ENCODE data around the gene HTR7. TPM values are rescaled to one million over a fixed set of nuclear protein-coding genes. Genes with fewer than 3 reads are reported as not detected.
"Not testable (repeated sequence)": the region's sequence is repeated elsewhere in the genome, so short reads cannot be mapped to it uniquely, and the experiment has no call there.

The HTR7 gene
- total and polyA plus RNA-seq, 9 of the 15 experiments (the other 6 are each of a cell fraction or from before 2014, with no cell fraction given): 0.07 to 0.33 (median 0.18) TPM

GRCh38 chr10:90821864-90822263 lies 36.0 kb downstream of the HTR7 start:
- H3K9me3 ChIP-seq (replicated peaks; ENCODE audit: control insufficient read depth, insufficient read depth, low read depth, low read length); H3K4me2 ChIP-seq (ENCODE audit: insufficient read depth, low read length); FAIRE-seq; H3K27me3 ChIP-seq (ENCODE audit: control insufficient read depth in 2 of 2, insufficient read depth in 2 of 2, low read length in 2 of 2); H3K4me1 ChIP-seq (replicated peaks in 1 of 2; ENCODE audit: control insufficient read depth in 2 of 2, insufficient read depth in 2 of 2, low read length in 2 of 2); in situ Hi-C loops (cut with MboI); H3K79me2 ChIP-seq (ENCODE audit: control insufficient read depth, insufficient read depth, low read length); BruUV-seq (replicated peaks); H3K9ac ChIP-seq (ENCODE audit: insufficient read depth in 1 of 2, low read depth in 2 of 2, low read length in 2 of 2); ATAC-seq; H3K36me3 ChIP-seq (ENCODE audit: control insufficient read depth, insufficient read depth, low read length); H3K4me3 ChIP-seq; H3K9me1 ChIP-seq (ENCODE audit: control insufficient read depth, insufficient read depth, low read length); H4K20me1 ChIP-seq (replicated peaks; ENCODE audit: control insufficient read depth, insufficient read depth, low read length); POLR2A ChIA-PET; H2AFZ ChIP-seq (ENCODE audit: low read depth, low read length); CTCF ChIA-PET (ENCODE audit: low intra/inter-chr PET ratio); intact Hi-C loops (cut with micrococcal nuclease); H3K27ac ChIP-seq (ENCODE audit: extremely low read depth, low read depth, low read length); DNase-seq (ENCODE audit: extremely low read depth in 1 of 4, low spot score in 3 of 4): not testable (repeated sequence)
- TF ChIP-seq ZNF707 (CRISPR knock-in tag; conservative IDR thresholded peaks at IDR 0.05): peak; percentile 54; the same call in 1 of the 2 replicates
- 0% methylated on average over 1 of the region's 1 CpG for WGBS (ENCODE audit: insufficient coverage, low coverage, missing lambda C conversion rate)

- Histone ChIP-seq H2AFZ (ENCODE audit: low read depth, low read length) (no peak overlapping the region), H3K9me1 (ENCODE audit: control insufficient read depth, insufficient read depth, low read length) (no peaks in the 10 kb centered on the region), H3K4me3 (no peak overlapping the region), H3K9me3 (replicated peaks; ENCODE audit: control insufficient read depth, insufficient read depth, low read depth, low read length) (no peaks in the 10 kb centered on the region), H3K36me3 (ENCODE audit: control insufficient read depth, insufficient read depth, low read length) (no peaks in the 10 kb centered on the region), H3K4me1 (replicated peaks in 1 of 2; ENCODE audit: control insufficient read depth in 2 of 2, insufficient read depth in 2 of 2, low read length in 2 of 2) (no peaks in the 10 kb centered on the region), H3K27me3 (ENCODE audit: control insufficient read depth in 2 of 2, insufficient read depth in 2 of 2, low read length in 2 of 2) (no peaks in the 10 kb centered on the region), H3K79me2 (ENCODE audit: control insufficient read depth, insufficient read depth, low read length) (no peaks in the 10 kb centered on the region), H3K27ac (ENCODE audit: extremely low read depth, low read depth, low read length) (no peak overlapping the region), H3K9ac (ENCODE audit: insufficient read depth in 1 of 2, low read depth in 2 of 2, low read length in 2 of 2) (no peak overlapping the region), H3K4me2 (ENCODE audit: insufficient read depth, low read length) (no peak overlapping the region), H4K20me1 (replicated peaks; ENCODE audit: control insufficient read depth, insufficient read depth, low read length) (no peaks in the 10 kb centered on the region)
- TF ChIP-seq BCOR (IDR thresholded peaks at IDR 0.05): no peak
- TF ChIP-seq TFAM (CRISPR knock-in tag; conservative IDR thresholded peaks at IDR 0.05): no peak
- no peak for TF ChIP-seq HOXB6 (CRISPR knock-in tag; IDR thresholded peaks at IDR 0.05; ENCODE audit: borderline replicate concordance)
- TF ChIP-seq CBFB (CRISPR knock-in tag; IDR thresholded peaks at IDR 0.05): no peak
- no TSS peak for BruUV-seq (replicated peaks)
- CTCF ChIA-PET (ENCODE audit: low intra/inter-chr PET ratio): no interaction called here
- intact Hi-C loops (cut with micrococcal nuclease): no loop called here
- POLR2A ChIA-PET: no interaction called here
- in situ Hi-C loops (cut with MboI): no loop called here
- ATAC-seq (no peak), DNase-seq (ENCODE audit: extremely low read depth in 1 of 4, low spot score in 3 of 4) (no peak), FAIRE-seq (no peak)
These were observed 37.9 kb downstream of the HTR7 start for GRCh38 chr10:90819911-90820310.

Data from K562 (cell line).